D341Med (cell line): ENCODE data around the gene GOLM1.
A peak's percentile ranks its signal among the peaks of the same experiment; 100 is the strongest.
"Not testable (repeated sequence)": the region's sequence is repeated elsewhere in the genome, so short reads cannot be mapped to it uniquely, and the experiment has no call there.

Experiments used
- DNase-seq: peaks from one replicate; pipeline ENCODE4 v3.0.0; 2012; ENCODE audit warnings: low spot score

Gene GOLM1

GRCh38 chr9:86098824-86099700 is at the start of gene GOLM1:
GOLM1 (minus strand) TSS chr9:86099558; CDS start chr9:86079320, 20,238 bp downstream.
- DNase-seq = peak; percentile 90

GRCh38 chr9:86146671-86147070 is 47.3 kb upstream of the GOLM1 start:
- not testable (repeated sequence) for DNase-seq

GRCh38 chr9:86145960-86146359 is 46.6 kb upstream of the GOLM1 start:
- DNase-seq = not testable (repeated sequence)

GRCh38 chr9:86142973-86143372 is 43.6 kb upstream of the GOLM1 start:
- DNase-seq = no peak

GRCh38 chr9:86141843-86142242 is 42.5 kb upstream of the GOLM1 start:
- no peak for DNase-seq

GRCh38 chr9:86135371-86135770 is 36.0 kb upstream of the GOLM1 start:
- no peak for DNase-seq

GRCh38 chr9:86134361-86134760 is 35.0 kb upstream of the GOLM1 start:
- DNase-seq = no peak

GRCh38 chr9:86128235-86128822 is 29.0 kb upstream of the GOLM1 start:
- DNase-seq = no peak

GRCh38 chr9:86126998-86127972 is 27.9 kb upstream of the GOLM1 start:
- DNase-seq = peak; percentile 47

- no peak for DNase-seq
Measured at GRCh38 chr9:86122311-86122710, 23.0 kb upstream of the GOLM1 start.

GRCh38 chr9:86119457-86119856 is 20.1 kb upstream of the GOLM1 start:
- no peak for DNase-seq

GRCh38 chr9:86116425-86116824 is 17.1 kb upstream of the GOLM1 start:
- no peak for DNase-seq

- DNase-seq = no peak
Measured at GRCh38 chr9:86115886-86116285, 16.5 kb upstream of the GOLM1 start.

- no peak for DNase-seq
Measured at GRCh38 chr9:86112057-86112456, 12.7 kb upstream of the GOLM1 start.

GRCh38 chr9:86102626-86103025 is 3.3 kb upstream of the GOLM1 start:
- DNase-seq = no peak

- DNase-seq = no peak
Measured at GRCh38 chr9:86099701-86100364, 475 bp upstream of the GOLM1 start.

- no peak for DNase-seq
Measured at GRCh38 chr9:86097510-86098224, 1.7 kb downstream of the GOLM1 start.

GRCh38 chr9:86096386-86096785 is 3.0 kb downstream of the GOLM1 start:
- no peak for DNase-seq

GRCh38 chr9:86093788-86094555 is 5.4 kb downstream of the GOLM1 start:
- no peak for DNase-seq

GRCh38 chr9:86091477-86091876 is 7.9 kb downstream of the GOLM1 start:
- DNase-seq = no peak
